PFSK-1 (cell line): ENCODE measurements around the gene NUB1.

Experiments
- POLR2AphosphoS5 ChIP-seq: IDR thresholded peaks from 2 replicates; pipeline ENCODE4 v1.6.1; 2012; ENCODE audit warnings: low read depth, mild to moderate bottlenecking, control low read depth, low read length, moderate library complexity
- REST ChIP-seq, 2 experiments: IDR thresholded peaks; 2 replicates each; pipeline versions ENCODE4 v1.6.1 to v1.8.0; 2011 to 2012; ENCODE audit warnings: low read depth in 2 of 2, low read length in 2 of 2, control low read depth in 1 of 2, inconsistent platforms in 1 of 2, mild to moderate bottlenecking in 1 of 2, moderate library complexity in 1 of 2; ENCODE audit not compliant: insufficient read depth in 1 of 2
- SIN3A ChIP-seq: IDR thresholded peaks from 2 replicates; pipeline ENCODE4 v1.6.1; 2012; ENCODE audit warnings: mild to moderate bottlenecking, low read length, moderate library complexity, borderline replicate concordance; ENCODE audit not compliant: insufficient read depth
- TAF1 ChIP-seq: IDR thresholded peaks from 2 replicates; pipeline ENCODE4 v1.6.1; 2012; ENCODE audit warnings: low read length, control low read depth, borderline replicate concordance; ENCODE audit not compliant: insufficient read depth

- TF ChIP-seq REST (IDR thresholded peaks at IDR 0.05; ENCODE audit: insufficient read depth in 1 of 2, low read depth in 2 of 2, low read length in 2 of 2) (no peak), POLR2AphosphoS5 (no peak), SIN3A (no peak), TAF1 (no peak)
Observed at GRCh38 chr7:151314401-151314800, 27.2 kb upstream of the NUB1 start.
